Stimulated activated CD8-positive, alpha-beta memory T cell treated with anti-CD3 and anti-CD28 coated beads, Interleukin-4, amount 100 ng/mL, for 24 hours (primary cell): Measurements from ENCODE around the gene UNC5CL.
"Not testable (repeated sequence)": the region's sequence is repeated elsewhere in the genome, so short reads cannot be mapped to it uniquely, and the experiment has no call there.

ENCODE experiments used
- DNase-seq: peaks from one replicate; pipeline ENCODE4 v3.0.0-alpha.2; 2020; ENCODE audit warnings: low read depth

Gene UNC5CL

DNA sequence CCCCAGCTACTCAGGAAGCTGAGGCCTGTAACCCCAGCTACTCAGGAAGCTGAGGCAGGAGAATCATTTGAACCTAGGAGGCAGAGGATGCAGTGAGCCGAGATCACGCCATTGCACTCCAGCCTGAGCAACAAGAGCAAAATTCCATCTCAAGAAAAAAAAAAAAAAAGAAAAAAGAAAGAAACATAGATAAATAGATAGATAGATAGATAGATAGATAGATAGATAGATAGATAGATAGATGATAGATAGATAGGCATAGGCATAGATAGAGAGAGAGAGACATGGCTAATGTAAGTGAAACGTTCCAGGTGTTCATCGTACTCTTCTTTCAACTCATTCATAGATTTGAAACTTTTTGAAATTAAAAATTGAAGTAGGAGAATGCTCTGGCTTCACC is 32.0 kb downstream of the UNC5CL start:
- DNase-seq, result not testable (repeated sequence)

DNA sequence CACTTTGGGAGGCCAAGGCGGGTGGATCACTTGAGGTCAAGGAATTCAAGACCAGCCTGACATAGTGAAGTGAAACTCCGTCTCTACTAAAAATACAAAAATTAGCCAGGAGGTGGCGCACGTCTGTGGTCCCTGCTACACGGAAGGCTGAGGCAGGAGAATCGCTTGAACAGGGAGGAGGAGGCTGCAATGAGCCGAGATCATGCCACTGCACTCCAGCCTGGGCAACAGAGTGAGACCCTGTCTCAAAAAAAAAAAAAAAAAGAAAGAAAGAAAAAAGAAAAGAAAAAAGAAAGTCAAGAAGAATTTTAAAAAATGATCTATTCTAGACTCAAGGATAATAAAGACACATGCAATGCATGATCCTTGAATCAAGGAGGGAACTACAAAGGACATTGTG is 32.8 kb downstream of the UNC5CL start:
- peak; percentile 22 for DNase-seq

DNA sequence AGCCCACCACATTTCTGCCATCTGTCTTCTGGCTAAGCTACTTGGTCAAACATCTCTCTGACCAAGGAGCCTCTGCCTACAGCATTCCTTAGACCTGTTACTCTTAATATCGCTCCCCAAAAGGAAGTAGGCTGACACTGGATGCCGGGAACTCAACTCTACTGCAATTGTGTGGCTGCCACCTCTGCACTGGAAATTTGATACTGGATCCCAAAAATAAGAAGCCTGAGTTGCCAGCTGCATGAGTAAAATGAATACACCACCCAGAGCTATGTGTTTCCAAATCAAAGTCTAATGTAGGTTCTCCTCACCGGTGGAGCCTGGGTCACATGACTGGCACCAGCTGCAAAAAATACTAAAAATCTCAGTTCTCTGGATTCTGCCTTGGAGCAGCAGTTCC is 36.9 kb downstream of the UNC5CL start:
- DNase-seq, result no peak

DNA sequence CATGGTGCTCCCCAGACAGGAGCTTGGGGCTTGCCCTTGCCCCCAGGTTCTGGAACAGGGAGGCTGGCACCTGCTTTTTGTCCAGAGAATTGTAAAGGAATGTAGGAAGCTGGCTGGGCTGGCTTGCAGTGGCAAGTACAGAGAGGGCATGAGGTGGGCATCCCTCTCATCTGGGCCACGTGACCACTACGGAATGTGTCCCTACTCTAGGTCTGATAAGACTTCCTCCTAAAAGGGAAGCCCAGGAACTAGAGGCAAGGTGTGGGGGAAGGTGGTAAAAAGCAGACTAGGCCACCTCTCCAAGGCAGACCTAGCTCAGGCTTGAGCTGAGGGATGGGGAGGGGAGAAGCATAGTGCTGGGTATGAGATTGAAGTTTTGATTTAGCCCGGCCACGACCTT is 38.8 kb downstream of the UNC5CL start:
- no peak for DNase-seq

DNA sequence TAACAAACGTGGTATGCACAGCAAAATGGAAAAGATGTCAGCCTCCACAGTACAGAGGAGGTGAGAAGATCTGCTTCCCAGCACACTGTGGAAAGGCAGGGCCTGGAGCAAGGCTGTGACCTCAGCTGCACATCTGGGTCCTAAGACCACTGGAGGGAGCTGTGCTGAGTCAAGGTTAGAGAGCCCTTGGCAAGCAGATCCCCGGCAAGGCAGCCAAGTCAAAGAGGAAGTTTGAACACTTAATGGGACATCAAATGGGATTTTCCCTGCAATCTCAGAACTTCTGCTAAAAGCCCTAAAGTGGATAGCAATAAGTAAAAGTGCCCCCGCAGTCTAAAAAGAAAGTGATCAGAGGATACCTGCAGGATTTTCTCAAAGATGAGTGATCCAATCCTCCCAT is 39.5 kb downstream of the UNC5CL start:
- DNase-seq, result no peak

DNA sequence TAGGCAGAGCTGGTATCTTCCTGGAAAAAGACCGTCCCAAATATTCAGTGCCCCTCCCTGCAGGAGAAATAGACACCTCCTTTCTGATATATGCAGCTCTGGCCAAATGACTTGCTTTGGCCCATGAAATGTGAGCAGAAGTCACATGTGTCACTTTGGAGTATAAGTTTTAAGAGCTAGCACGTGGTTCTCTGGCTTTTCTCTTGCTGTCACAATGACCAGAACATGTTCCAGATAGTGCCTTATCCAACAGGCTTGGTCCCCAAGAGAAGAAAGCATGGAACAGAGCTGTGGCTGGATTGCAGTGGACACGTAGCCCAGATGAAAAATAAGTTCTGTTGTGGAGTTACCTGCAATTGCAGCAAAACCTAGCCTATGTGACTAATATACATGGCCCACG is 40.4 kb downstream of the UNC5CL start:
- DNase-seq, result no peak

DNA sequence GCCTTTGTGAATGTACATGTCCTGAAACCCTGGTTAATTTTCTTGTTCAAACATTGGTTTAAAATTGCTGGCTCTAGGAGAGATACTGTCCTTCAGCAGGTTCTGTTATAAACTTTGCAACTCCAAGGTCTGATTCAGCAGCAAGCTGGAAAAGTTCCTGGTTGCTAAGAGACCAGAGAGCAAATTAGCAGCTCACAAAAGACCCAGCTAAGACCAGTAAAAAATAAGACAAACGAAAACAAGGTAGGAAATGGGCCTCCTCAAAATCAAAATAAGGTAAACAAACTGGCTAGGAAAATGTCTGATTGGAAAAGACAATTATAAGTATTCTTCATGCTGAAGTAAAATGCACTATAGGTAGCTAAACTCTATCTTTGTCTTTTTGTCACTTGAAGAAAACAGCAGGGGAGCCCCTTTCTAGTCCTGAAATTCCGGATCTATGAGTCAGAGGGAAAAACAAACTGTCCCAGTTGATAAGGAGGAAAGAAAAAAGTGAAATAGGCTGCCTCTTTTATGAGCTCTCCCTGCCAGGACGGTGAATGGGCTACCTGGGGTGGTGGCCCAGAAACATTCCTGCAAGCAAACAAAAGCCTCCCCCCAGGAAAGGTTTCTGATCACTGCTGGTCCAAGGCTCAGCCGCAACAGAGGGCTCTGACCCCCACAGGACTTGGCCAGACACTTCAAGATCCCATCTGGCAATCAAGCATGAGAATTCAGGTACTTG is 41.6 kb downstream of the UNC5CL start:
- DNase-seq, result no peak

DNA sequence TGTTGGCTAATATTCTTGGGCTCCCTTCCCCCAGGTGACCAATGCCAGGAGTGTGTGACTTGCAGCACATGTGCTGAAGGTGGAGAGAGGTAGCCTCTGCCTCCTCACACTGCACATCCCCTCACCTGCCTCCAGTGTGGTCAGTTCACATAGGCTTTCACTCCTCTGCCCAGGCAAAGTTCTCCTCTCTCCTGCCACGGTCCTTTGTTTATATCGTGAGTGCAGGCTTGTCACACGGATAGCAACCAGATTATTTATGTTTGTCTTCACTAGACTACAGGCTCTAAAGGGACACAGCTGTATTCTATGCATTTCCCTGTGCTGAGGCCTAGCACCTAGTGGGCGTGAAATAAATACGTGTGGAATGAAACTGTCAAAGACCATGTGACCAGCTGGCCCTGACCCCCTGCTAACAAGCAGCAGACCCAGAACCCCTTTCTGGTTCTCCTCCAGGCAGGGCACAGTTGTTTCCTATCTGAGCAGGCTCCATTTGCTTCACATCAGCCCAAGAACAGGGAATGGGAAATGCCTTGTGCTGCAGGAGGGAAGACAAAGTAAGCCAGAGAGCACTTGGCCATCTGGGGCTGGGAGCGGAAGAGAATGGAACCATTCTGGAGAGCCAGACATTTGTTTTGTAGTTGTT is 42.3 kb downstream of the UNC5CL start:
- no peak for DNase-seq

DNA sequence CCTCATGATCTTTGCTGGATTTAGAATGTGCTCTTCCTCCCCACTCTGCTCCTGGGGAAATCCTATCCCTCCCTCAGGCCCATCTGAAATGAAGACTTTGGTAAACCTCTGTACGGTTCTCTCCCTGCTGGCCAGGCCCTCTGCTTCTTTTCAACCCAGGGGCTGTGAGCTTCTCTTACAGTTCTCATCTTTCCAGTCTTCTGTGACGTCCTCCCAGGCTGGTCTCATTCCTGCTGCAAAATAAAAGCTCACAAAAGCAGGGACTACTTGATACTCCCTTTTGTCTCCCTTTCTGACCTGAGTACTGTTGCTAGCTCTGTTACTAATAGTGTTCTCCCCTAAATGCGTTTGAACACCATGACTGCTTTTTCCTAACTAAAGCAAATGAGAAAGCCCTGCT is 46.3 kb downstream of the UNC5CL start:
- DNase-seq, result no peak

DNA sequence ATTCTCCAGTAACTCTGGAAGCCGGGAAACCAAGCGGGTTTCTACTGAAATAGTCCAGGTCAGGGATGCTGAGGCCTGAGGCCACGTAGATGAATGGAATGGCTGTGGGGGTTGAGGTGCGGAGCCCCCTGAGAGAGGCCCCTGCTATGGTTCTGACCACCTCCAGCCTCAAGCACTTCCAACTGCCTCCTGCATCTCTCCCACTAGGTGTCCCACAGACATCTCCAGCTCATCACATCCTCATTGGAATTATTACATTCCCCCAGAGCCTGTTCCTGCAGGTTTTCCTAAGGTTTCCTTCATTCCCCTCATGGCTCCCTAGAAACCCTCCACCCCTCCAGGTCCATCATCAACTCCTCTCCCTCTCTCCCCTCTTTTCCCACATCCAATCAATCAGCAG is 48.7 kb downstream of the UNC5CL start:
- no peak for DNase-seq

DNA sequence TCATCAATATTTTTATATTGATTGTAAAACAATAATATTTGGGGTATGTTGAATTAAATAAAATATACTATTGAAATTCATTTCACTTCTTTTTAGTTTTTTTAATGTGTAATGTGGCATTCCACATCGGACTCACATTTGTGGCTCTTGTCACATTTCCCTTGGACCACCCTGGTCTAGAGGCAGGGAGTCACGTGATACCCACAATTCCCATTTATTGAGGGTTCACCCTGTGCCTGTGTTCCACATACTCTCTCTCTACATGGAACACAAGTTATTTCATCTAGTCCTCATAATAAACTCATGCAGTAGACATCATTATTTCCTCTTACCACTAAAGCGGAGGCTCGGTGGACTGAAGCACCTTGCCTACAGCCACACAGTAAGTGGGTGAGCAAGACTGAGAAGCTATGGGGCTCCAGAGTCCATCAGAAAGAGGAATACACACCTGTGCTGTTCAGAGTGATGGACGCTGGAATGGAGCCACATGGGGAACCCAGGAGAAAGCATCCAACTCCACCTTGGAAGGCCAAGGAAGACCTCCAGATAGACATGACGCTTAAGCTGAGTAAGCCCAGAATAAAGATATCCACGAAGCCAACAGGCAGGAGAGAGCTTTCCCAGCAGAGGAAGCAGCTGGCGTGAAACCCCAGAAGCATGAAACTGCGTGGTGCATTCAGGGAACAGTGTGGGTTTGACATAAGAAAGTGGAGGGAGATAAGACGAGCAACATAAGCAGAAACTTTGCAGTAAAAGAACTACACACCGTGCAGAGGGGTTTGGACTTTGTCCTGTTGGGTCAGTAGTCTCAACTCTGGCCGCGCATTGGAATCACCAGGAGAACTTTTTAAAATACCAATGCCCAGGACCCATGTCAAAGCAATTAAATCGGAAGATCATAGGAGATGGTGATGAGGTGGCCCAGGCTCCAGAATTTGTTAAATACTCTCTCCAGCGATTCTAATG is 49.5 kb downstream of the UNC5CL start:
- no peak for DNase-seq

DNA sequence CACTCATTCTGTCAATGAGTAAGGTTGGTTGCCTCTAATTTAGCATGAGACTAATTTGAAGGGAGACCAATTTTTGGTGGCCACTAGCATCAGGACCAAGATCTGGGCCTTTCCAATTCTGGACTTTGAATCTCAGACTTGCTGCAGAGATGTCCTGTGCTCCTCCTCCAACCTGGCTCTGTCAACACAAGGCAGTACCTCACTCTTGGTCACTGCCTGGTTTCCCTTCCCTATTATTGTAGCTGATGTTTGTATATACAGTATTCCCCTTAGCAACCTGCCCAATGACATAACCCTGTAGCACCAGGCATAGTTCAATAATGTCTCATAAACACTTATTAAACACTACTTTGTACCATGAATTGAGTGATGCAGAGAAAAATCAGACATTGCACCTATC is 50.4 kb downstream of the UNC5CL start:
- DNase-seq, result no peak

DNA sequence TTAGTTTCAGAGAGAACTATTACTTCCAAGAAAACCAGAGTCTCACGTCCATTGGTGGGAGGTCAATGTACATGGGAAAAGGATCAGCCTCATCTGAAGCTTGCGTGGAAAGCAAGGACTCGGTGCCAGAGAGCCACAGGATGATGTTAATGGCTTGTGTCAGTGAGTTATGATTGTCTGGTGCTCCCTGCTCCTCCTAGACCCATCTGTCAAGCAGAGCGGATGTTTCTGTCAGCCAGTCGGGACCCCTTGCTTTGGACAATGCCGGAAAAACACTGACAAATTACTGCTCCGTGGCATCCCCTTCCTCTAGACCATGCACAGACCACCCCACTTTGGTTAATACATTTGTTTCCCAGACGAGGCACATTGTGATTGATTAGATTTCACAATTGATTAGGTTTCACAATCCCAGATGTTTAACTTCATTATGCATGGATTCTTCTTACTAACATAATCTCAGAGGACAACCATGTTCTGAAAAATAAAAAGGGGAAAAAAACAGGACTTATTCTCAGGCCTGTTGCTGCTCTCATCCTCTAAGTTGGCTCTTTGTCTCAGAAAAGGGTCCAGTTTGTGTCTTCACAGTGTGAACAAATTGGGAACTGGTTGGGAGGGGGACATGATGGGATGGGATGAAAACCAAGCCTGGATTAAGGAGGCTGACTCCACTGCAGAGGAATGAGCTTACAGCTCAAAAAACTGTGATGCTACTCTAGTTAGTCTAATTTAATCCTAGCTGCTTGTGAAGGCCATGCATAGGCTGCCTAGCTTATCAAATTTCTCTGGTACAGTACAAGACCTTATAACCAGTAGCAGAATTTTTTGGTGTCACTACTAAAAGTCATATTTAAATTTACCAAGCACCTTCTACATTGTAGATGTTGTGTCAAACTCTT is 51.9 kb downstream of the UNC5CL start:
- no peak for DNase-seq

DNA sequence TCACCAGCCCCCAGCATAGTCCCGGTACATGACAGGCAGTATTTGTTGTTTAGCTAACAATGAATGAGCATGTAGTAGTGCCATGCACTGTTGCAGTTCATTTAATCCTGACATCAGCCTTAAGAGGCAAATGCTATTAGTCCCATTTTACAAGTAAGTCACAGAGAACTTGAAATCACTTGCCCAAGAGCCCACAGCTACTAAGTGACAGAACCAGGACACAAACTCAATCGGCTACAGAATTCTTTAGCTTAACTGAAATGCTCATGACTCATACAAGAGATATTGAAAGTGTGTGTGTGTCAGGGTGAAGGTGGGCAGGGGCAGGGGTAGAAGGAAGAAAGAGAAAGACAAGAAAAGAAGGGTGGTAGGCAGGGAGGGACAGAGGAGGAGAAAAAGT is 52.7 kb downstream of the UNC5CL start:
- no peak for DNase-seq

DNA sequence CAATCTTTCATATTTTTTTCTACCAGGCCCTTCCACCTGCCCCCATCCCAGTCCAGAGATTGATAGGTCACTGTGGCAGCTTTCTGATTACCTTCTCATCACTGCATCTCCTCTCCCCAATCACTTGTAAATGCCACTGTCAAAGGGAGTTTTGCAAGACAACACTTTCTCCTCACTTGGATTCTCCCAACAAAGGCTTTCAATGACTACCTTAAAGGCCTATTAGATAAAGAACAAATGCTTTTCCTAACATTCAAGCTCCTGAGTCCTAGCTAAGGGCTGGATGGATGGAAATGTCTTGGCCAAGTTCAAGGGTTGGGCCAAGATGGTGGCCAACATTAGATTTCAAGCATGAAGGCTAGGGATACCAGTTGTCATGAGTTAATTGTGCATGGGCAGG is 55.3 kb downstream of the UNC5CL start:
- no peak for DNase-seq

DNA sequence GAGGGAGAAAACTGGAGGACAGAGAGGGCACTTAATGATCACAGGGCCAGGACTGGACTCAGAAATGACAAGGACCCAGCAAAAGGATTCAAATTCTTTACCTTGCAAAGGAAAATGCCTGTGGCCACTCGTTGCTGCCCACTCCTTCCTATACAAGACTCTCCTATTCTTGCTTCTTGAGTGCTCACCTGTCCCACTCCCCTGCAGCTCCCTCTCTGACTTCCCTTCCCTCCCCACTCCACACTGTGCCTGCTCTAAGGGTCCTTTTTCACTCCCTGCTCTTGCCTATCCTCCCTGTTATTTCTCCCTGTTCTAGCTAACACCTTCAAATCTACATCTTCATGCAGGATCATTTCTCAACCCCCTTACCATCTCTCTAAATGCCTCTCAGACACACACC is 56.1 kb downstream of the UNC5CL start:
- DNase-seq, result no peak

DNA sequence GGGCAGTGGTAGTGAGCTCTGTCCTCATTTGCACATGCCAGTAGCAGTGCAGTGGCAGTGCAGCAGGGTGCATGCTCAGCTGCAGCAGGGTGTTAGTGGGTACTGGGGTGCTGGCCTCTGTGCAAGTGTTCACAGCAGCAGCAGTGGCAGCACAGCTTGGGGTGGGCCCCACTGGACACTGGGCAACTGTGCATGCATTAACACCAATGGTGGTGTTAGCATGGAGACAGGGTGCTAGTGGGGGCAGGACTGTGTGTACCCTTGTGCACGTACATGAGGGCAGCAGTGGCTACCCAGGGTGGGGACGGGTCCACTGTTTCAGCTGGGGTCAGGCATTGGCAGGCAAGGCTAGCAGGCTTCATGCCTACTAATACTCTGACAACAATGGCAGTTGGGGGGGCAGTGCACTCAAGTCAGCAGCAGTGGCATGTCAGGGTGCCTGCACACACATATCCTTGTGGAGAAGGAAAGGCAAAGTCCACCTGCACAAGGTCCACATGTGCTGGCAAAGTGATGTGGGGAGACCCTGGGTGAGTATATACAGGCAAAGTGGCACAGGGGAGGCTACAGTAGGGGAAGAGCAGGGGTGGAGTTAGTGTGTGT is 60.2 kb downstream of the UNC5CL start:
- DNase-seq, result no peak

DNA sequence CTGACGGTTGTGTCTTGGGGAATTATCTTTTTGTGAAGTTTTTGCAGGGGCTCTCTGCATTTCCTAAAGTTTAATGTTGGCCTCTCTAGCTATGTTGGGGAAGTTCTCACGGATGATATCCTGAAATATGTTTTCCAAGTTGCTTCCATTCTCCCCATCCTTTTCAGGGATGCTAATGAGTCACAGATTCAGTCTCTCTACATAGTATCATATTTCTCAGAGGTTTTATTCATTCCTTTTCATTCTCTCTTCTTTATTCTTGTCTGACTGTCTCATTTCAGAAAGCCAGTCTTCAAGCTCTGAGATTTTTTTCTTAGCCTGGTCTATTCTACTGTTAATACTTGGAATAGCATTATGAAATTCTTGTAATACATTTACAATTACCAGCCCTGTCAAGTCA is 61.3 kb downstream of the UNC5CL start:
- DNase-seq, result no peak

DNA sequence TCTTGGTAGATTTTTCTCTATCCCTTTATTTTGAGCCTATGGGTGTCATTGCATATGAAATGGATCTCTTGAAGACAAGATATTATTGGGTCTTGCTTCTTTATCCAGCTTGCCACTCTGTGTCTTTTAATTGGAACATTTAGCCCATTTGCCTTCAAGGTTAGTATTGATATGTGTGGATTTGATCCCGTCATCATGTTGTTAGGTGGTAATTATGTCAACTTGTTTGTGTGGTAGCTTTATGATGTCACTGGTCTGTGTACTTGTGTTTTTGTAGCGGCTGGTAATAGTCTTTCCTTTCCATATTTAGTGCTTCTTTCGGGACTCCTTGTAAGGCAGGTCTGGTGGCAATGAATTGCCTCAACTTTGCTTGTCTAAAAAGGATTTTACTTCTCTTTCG is 61.9 kb downstream of the UNC5CL start:
- DNase-seq, result no peak
